Breast epithelium (tissue), 4 donors: Measurements from ENCODE around the gene CCDC81. TPM values are rescaled to one million over a fixed set of nuclear protein-coding genes. Genes with fewer than 3 reads are reported as not detected.

Experiments used
- DNase-seq, 2 donors: peaks; one replicate each; pipeline ENCODE4 v3.0.0-alpha.2; 2019; ENCODE audit warnings: low spot score in 2 of 2
- H3K27ac ChIP-seq, 2 donors: fragments of 200-600 bp; sonication (generic) in 1 of 2; one replicate each; pipeline ENCODE4 v1.5.1; 2016 to 2019; ENCODE audit warnings: mild to moderate bottlenecking in 1 of 2
- H3K27me3 ChIP-seq, 2 donors: fragments of 200-600 bp; sonication (generic) in 1 of 2; one replicate each; pipeline versions ENCODE4 v1.5.1 to v1.6.0; 2017 to 2019; ENCODE audit warnings: control low read depth in 1 of 2, mild to moderate bottlenecking in 1 of 2
- H3K36me3 ChIP-seq: fragments of 200-600 bp; one replicate; pipeline ENCODE4 v1.5.1; 2019
- H3K4me1 ChIP-seq, 2 donors: fragments of 200-600 bp; sonication (generic); one replicate each; pipeline ENCODE4 v1.5.1; 2016 to 2019; ENCODE audit warnings: control low read depth in 1 of 2
- H3K4me3 ChIP-seq, 3 donors: fragments of 200-600 bp; sonication (generic); 1 replicate in 2 of 3; 2 replicates in 1 of 3; pipeline ENCODE4 v1.5.1; 2016 to 2019; ENCODE audit warnings: mild to moderate bottlenecking in 3 of 3, moderate library complexity in 2 of 3
- H3K9me3 ChIP-seq, 2 donors: fragments of 200-600 bp; sonication (generic) in 1 of 2; one replicate each; pipeline ENCODE4 v1.5.1; 2016 to 2019; ENCODE audit warnings: control low read depth in 1 of 2
- CTCF ChIP-seq, 3 donors: fragments of 450-650 bp; IDR thresholded peaks; one replicate each; pipeline ENCODE4 v1.5.1; 2016 to 2017; ENCODE audit warnings: antibody characterized with exemption in 3 of 3, mild to moderate bottlenecking in 3 of 3, moderate library complexity in 3 of 3
- POLR2A ChIP-seq: fragments of 450-650 bp; IDR thresholded peaks from one replicate; pipeline ENCODE4 v1.6.1; 2016; ENCODE audit warnings: antibody characterized with exemption, mild to moderate bottlenecking, moderate library complexity
- POLR2AphosphoS5 ChIP-seq, 3 donors: sonication (generic); formaldehyde crosslinking; IDR thresholded peaks; one replicate each; pipeline ENCODE4 v1.6.1; 2017; ENCODE audit warnings: antibody characterized with exemption in 3 of 3
- intact Hi-C: fragments of 100-400 bp; cut with DNase I; formaldehyde crosslinking; loops from one replicate; pipeline ENCODE4 v1.15.1; 2023; ENCODE audit warnings: low total_unique reads
- total RNA-seq, 3 donors: library from RNA; depleted of rRNA; stranded (reverse); fragments of >200 nt; gene quantifications; one replicate each; pipeline ENCODE4 v1.1.0, GENCODE V29; 2016

CCDC81 gene
- 1 to 10 TPM in 2 of 3 donors, under 1 TPM in 1; 0.96 to 1.3 (median 1.2) TPM for total RNA-seq

GRCh38 chr11:86374586-86374985 lies at the start of gene CCDC81:
CCDC81 (plus strand) TSS chr11:86374887; CDS start chr11:86375164, 277 bp downstream.
- Histone ChIP-seq H3K9me3 (no peaks in the 10 kb centered on the region), H3K36me3 (no peaks in the 10 kb centered on the region), H3K4me1 (no peaks in the 10 kb centered on the region), H3K27me3 (no peaks in the 10 kb centered on the region), H3K4me3 (peak within 1 kb of the TSS; percentile 11 to 39 (median 17)), H3K27ac (no peak within 1 kb of the TSS)
- intact Hi-C loops, result no loop called here
- no peak for DNase-seq
- TF ChIP-seq POLR2AphosphoS5 (IDR thresholded peaks at IDR 0.05), result no peak
- no peak for TF ChIP-seq CTCF (IDR thresholded peaks at IDR 0.05)
- TF ChIP-seq POLR2A, result no peak

GRCh38 chr11:86335131-86335767 lies 39.4 kb upstream of the CCDC81 start:
- no peak overlapping the region for H3K4me3 ChIP-seq
- no peaks in the 10 kb centered on the region for H3K27me3 ChIP-seq
- no peaks in the 10 kb centered on the region for H3K4me1 ChIP-seq
- no peak overlapping the region for H3K27ac ChIP-seq
- intact Hi-C loops, result no loop called here
- no peaks in the 10 kb centered on the region for H3K9me3 ChIP-seq
- H3K36me3 ChIP-seq, result no peaks in the 10 kb centered on the region
- TF ChIP-seq POLR2A (no peak), POLR2AphosphoS5 (IDR thresholded peaks at IDR 0.05) (no peak), CTCF (IDR thresholded peaks at IDR 0.05) (no peak)
- DNase-seq, result no peak

GRCh38 chr11:86337227-86337626 lies 37.5 kb upstream of the CCDC81 start:
- intact Hi-C loops, result no loop called here
- Histone ChIP-seq H3K36me3 (no peaks in the 10 kb centered on the region), H3K27ac (no peak overlapping the region), H3K27me3 (no peaks in the 10 kb centered on the region), H3K4me1 (no peaks in the 10 kb centered on the region), H3K4me3 (no peak overlapping the region), H3K9me3 (no peaks in the 10 kb centered on the region)
- no peak for DNase-seq
- TF ChIP-seq POLR2A (no peak), CTCF (IDR thresholded peaks at IDR 0.05) (no peak), POLR2AphosphoS5 (IDR thresholded peaks at IDR 0.05) (no peak)

- Histone ChIP-seq H3K9me3 (no peaks in the 10 kb centered on the region), H3K4me3 (no peak overlapping the region), H3K27me3 (no peaks in the 10 kb centered on the region), H3K27ac (no peak overlapping the region), H3K36me3 (no peaks in the 10 kb centered on the region), H3K4me1 (no peaks in the 10 kb centered on the region)
- intact Hi-C loops, result no loop called here
- TF ChIP-seq POLR2AphosphoS5 (IDR thresholded peaks at IDR 0.05), result no peak
- TF ChIP-seq CTCF (IDR thresholded peaks at IDR 0.05), result no peak
- TF ChIP-seq POLR2A, result no peak
- DNase-seq, result no peak
Observed at GRCh38 chr11:86341382-86341781, 33.3 kb upstream of the CCDC81 start.

GRCh38 chr11:86346513-86346912 lies 28.2 kb upstream of the CCDC81 start:
- Histone ChIP-seq H3K27me3 (no peaks in the 10 kb centered on the region), H3K4me1 (no peaks in the 10 kb centered on the region), H3K36me3 (no peaks in the 10 kb centered on the region), H3K9me3 (no peaks in the 10 kb centered on the region), H3K4me3 (no peak overlapping the region), H3K27ac (no peak overlapping the region)
- no peak for DNase-seq
- intact Hi-C loops, result no loop called here
- no peak for TF ChIP-seq POLR2A
- no peak for TF ChIP-seq CTCF (IDR thresholded peaks at IDR 0.05)
- no peak for TF ChIP-seq POLR2AphosphoS5 (IDR thresholded peaks at IDR 0.05)
